GM23338 (cell line): ENCODE data around the gene GRIN1.

Experiments used
- CREB1 ChIP-seq: fragments of 250-450 bp; sonication (Bioruptor Pico); IDR thresholded peaks from 2 replicates; pipeline ENCODE4 v1.5.0; 2020; ENCODE audit warnings: low read depth, mild to moderate bottlenecking, moderate library complexity
- EZH2 ChIP-seq: fragments of 200-600 bp; sonication (generic); IDR thresholded peaks from one replicate; pipeline ENCODE4 v1.8.0; 2017; ENCODE audit warnings: antibody characterized with exemption, mild to moderate bottlenecking, low read depth; ENCODE audit not compliant: unreplicated experiment
- EZH2phosphoT487 ChIP-seq: fragments of 200-600 bp; sonication (generic); IDR thresholded peaks from one replicate; pipeline ENCODE4 v1.8.1; 2018; ENCODE audit warnings: antibody characterized with exemption; ENCODE audit not compliant: unreplicated experiment
- POLR2AphosphoS5 ChIP-seq: IDR thresholded peaks from 2 replicates; pipeline ENCODE4 v1.6.1; 2016; ENCODE audit warnings: antibody characterized with exemption, low read depth
- ZNF114 ChIP-seq: fragments of 250-450 bp; sonication (Bioruptor Pico); IDR thresholded peaks from 2 replicates; pipeline ENCODE4 v1.5.0; 2020; ENCODE audit warnings: mild to moderate bottlenecking, moderate library complexity
- ZNF331 ChIP-seq: fragments of 250-450 bp; sonication (Bioruptor Pico); IDR thresholded peaks from 2 replicates; pipeline ENCODE4 v1.5.0; 2020; ENCODE audit warnings: low read depth, mild to moderate bottlenecking, moderate library complexity
- TF ChIP-seq, protein P1 (sequence below), 2 experiments: fragments of 200-600 bp in 1 of 2; sonication (generic) in 1 of 2; conservative IDR thresholded peaks; 2 replicates each; pipeline versions ENCODE4 v1.5.1 to v1.6.1; 2016 to 2017; ENCODE audit warnings: antibody characterized with exemption in 2 of 2, low read depth in 2 of 2, mild to moderate bottlenecking in 2 of 2, moderate library complexity in 1 of 2
- TF ChIP-seq, protein P2 (sequence below): IDR thresholded peaks from one replicate; pipeline ENCODE4 v1.6.1; 2018; ENCODE audit warnings: antibody characterized with exemption; ENCODE audit not compliant: unreplicated experiment
- TF ChIP-seq, protein P3 (sequence below): IDR thresholded peaks from 2 replicates; pipeline ENCODE4 v1.6.1; 2016; ENCODE audit warnings: antibody characterized with exemption

DNA sequence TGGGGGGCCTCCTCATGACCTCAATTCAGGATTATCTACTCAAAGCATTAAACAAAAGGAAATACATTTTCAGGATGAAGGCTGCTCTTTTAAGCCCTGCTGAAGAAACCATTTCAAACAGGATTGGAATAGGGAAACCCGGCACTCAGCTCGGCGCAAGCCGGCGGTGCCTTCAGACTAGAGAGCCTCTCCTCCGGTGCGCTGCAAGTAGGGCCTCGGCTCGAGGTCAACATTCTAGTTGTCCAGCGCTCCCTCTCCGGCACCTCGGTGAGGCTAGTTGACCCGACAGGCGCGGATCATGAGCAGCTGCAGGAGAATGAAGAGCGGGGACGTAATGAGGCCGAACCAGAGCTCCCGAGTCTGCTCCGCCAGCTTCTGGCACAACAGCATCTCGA is 65.8 kb downstream of the GRIN1 start:
- TF ChIP-seq, protein P1, sequence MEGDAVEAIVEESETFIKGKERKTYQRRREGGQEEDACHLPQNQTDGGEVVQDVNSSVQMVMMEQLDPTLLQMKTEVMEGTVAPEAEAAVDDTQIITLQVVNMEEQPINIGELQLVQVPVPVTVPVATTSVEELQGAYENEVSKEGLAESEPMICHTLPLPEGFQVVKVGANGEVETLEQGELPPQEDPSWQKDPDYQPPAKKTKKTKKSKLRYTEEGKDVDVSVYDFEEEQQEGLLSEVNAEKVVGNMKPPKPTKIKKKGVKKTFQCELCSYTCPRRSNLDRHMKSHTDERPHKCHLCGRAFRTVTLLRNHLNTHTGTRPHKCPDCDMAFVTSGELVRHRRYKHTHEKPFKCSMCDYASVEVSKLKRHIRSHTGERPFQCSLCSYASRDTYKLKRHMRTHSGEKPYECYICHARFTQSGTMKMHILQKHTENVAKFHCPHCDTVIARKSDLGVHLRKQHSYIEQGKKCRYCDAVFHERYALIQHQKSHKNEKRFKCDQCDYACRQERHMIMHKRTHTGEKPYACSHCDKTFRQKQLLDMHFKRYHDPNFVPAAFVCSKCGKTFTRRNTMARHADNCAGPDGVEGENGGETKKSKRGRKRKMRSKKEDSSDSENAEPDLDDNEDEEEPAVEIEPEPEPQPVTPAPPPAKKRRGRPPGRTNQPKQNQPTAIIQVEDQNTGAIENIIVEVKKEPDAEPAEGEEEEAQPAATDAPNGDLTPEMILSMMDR (conservative IDR thresholded peaks at IDR 0.05; ENCODE audit: low read depth in 2 of 2), result no peak
- no peak for TF ChIP-seq ZNF331 (CRISPR knock-in tag)
- no peak for TF ChIP-seq POLR2AphosphoS5
- no peak for TF ChIP-seq EZH2
- TF ChIP-seq, protein P2, sequence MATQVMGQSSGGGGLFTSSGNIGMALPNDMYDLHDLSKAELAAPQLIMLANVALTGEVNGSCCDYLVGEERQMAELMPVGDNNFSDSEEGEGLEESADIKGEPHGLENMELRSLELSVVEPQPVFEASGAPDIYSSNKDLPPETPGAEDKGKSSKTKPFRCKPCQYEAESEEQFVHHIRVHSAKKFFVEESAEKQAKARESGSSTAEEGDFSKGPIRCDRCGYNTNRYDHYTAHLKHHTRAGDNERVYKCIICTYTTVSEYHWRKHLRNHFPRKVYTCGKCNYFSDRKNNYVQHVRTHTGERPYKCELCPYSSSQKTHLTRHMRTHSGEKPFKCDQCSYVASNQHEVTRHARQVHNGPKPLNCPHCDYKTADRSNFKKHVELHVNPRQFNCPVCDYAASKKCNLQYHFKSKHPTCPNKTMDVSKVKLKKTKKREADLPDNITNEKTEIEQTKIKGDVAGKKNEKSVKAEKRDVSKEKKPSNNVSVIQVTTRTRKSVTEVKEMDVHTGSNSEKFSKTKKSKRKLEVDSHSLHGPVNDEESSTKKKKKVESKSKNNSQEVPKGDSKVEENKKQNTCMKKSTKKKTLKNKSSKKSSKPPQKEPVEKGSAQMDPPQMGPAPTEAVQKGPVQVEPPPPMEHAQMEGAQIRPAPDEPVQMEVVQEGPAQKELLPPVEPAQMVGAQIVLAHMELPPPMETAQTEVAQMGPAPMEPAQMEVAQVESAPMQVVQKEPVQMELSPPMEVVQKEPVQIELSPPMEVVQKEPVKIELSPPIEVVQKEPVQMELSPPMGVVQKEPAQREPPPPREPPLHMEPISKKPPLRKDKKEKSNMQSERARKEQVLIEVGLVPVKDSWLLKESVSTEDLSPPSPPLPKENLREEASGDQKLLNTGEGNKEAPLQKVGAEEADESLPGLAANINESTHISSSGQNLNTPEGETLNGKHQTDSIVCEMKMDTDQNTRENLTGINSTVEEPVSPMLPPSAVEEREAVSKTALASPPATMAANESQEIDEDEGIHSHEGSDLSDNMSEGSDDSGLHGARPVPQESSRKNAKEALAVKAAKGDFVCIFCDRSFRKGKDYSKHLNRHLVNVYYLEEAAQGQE, result no peak
- TF ChIP-seq CREB1 (CRISPR knock-in tag), result no peak
- no peak for TF ChIP-seq ZNF114
- TF ChIP-seq EZH2phosphoT487, result no peak
- TF ChIP-seq, protein P3, sequence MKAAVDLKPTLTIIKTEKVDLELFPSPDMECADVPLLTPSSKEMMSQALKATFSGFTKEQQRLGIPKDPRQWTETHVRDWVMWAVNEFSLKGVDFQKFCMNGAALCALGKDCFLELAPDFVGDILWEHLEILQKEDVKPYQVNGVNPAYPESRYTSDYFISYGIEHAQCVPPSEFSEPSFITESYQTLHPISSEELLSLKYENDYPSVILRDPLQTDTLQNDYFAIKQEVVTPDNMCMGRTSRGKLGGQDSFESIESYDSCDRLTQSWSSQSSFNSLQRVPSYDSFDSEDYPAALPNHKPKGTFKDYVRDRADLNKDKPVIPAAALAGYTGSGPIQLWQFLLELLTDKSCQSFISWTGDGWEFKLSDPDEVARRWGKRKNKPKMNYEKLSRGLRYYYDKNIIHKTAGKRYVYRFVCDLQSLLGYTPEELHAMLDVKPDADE, result no peak
